LNCaP clone FGC (cell line): Measurements from ENCODE around the gene ZNF484.
"Not testable (repeated sequence)": the region's sequence is repeated elsewhere in the genome, so short reads cannot be mapped to it uniquely, and the experiment has no call there.

Experiments used
- DNase-seq: peaks from one replicate; pipeline ENCODE4 v3.0.0-alpha.2; 2011; ENCODE audit warnings: low read depth
- H3K4me3 ChIP-seq: 2 replicates; pipeline ENCODE4 v1.5.1; 2011; ENCODE audit warnings: mild to moderate bottlenecking, low read depth, low read length, control low read depth
- TF ChIP-seq, protein P1 (sequence below): IDR thresholded peaks from 2 replicates; pipeline ENCODE4 v1.5.1; 2012; ENCODE audit warnings: mild to moderate bottlenecking; ENCODE audit not compliant: control insufficient read depth, insufficient read depth; ENCODE audit errors: extremely low read depth

The ZNF484 gene

DNA sequence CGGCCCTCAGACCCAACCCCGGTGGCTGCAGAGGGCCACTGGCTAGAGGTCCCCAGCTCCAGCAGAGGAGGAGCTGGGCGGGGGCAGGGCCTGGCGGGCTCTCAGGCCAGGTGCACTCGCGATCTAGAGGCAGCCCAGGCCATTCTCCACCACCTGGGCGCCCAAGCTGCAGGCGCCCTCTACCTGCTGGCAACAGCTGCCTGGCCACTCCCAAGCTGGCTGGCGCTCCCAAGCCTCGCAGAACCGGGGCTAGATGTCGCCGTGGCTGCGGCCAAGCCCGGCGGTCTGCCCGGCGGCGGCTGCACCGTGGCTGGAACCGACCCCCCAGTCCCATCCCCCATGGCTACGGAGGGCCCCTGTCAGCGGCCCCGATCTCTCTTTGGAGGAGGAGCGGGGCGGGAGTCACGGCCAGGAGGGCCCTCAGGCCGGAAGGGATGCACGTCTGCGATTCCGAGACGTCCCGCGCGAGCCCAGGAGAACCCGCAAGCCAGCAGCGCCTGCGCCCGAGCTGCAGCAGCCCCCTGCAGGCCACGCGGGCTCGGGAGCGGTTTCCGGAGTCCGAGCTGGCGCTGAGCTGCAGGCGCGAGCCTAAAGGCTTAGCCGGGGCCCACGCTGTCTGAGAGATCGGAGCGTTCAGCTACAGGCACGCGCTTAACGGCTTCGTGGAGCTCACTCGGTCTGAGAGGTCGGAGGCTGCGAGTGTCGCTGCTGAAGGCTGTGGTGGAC is 68.9 kb downstream of the ZNF484 start:
- peak; percentile 51 for DNase-seq
- TF ChIP-seq, protein P1, sequence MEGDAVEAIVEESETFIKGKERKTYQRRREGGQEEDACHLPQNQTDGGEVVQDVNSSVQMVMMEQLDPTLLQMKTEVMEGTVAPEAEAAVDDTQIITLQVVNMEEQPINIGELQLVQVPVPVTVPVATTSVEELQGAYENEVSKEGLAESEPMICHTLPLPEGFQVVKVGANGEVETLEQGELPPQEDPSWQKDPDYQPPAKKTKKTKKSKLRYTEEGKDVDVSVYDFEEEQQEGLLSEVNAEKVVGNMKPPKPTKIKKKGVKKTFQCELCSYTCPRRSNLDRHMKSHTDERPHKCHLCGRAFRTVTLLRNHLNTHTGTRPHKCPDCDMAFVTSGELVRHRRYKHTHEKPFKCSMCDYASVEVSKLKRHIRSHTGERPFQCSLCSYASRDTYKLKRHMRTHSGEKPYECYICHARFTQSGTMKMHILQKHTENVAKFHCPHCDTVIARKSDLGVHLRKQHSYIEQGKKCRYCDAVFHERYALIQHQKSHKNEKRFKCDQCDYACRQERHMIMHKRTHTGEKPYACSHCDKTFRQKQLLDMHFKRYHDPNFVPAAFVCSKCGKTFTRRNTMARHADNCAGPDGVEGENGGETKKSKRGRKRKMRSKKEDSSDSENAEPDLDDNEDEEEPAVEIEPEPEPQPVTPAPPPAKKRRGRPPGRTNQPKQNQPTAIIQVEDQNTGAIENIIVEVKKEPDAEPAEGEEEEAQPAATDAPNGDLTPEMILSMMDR: peak; percentile 75
- peak overlapping the region; percentile 21; the same call in 1 of the 2 replicates for H3K4me3 ChIP-seq

DNA sequence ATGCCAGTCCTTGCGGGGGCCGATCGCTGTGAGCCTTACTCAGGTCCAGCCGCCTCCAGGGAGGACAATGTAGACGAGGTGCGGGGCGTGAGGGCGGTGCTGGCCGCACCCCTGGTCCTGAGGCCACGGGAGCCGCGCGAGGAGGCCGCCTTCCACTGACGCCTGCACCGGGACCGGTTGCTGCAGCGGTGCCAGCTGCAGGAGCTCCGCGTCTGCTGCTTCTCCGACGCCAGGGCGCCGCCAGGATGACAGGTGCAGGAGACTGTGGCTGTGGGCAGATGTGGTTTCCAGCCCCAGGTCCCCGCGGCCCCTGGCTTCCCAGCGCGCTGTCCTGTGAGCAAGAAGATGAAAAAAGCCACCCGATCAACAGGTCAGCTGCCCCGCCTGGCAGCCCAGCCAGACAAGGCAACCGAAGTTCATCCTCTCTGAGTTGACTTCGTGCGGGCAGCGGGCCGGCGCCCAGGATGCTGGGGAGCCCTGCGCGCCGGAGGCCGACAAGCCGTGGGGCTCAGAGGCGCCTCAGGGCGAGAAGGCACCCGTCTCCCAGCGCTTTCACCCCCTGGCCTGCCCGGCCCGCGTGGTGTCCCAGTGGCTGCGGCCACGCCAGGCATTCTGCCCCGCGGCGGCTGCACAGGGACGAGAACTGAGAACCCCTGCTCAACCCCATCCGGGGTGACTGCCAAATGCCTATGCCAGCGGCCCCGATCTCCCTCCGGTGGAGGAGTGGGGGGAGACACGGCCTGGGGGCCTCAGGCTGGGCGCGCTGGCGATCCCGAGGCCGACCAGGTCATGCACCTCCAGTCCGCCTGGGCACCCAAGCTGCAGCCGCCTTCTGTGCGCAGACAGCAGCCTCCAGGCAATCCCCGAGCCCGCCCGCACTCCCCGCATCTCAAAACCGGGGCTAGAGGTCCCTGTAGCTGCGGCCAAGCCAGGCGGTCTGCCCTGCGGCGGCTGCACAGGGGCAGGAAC is 69.8 kb downstream of the ZNF484 start:
- TF ChIP-seq, protein P1: no peak
- DNase-seq: no peak

DNA sequence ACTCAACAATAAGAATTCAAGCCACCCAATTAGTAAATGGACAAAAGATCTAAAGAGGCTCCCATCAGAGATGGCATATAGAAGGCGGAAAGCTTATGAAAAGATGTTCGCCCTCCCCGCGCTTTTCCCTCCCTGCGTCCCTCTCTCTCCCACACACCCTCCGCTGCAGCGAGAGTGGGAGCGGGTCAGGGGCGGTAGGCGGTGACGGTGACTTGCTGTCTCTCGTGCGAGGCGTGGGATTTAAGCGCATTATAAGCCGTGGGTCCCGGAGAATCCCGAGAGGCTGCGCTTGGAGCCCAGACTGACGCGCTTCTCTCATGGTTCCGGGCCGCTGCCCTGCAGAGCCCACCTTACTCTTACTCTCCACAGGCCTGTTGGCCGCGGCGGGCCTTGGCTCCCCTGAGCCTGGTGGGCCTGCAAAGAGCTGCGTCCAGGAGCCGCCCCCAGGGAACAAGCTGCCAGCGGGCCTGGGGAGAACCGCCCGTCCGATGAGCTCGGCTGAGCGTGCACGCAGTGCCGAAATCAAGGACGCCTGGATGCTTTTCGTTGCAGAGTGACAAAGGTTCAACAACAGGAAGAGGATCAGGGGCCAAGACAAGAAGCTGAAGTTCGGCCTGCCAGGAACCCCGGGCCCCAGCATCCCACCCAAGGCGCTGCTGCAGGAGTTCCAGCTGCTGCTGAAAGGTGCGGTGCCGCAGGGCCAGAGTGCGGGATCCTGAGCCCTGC is 70.6 kb downstream of the ZNF484 start:
- DNase-seq: no peak
- no peak overlapping the region for H3K4me3 ChIP-seq

More for the DNA sequence above, 69.8 kb downstream of the ZNF484 start:
- H3K4me3 ChIP-seq: no peak overlapping the region

DNA sequence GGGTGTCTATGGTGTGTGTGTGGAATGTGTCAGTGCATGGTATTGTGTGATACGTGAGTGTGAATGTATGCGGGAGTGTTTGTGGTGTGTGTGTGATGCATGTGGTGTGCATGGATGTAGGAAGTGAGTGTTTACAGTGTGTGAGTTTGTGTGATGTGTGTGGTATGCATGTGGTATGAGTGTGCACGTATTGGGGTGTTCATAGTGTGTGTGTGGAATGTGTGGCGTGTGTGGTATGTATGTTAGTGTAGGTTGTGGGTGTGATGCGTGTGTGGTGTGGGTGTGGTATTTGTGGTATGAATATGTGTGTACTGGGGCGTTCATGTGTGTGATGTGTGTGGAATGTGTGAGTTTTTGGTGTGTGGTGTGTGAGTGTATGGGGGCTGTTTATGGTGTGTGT is 73.1 kb downstream of the ZNF484 start:
- DNase-seq: no peak
- TF ChIP-seq, protein P1: no peak
- no peak overlapping the region for H3K4me3 ChIP-seq

More for the DNA sequence above, 70.6 kb downstream of the ZNF484 start:
- TF ChIP-seq, protein P1: no peak

DNA sequence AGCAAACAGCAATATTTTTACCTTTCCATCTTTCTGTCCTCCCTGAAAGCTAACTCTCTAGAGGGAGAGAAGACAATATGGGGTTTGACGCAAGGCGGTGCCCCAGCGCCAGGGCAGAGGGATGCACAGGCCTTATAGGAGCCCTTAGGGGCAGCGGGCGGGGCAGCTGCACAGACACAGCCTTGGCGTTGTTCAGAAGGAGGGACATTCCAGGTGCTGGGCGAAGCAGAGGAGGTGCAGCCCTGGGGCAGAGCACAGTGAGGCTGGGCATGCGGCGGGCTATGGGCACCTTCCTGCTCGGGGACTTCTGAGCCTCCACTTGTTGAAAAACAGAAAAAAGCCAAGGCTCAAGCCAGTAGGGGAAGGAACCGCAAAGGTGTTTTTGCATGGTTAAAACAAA is 79.5 kb downstream of the ZNF484 start:
- TF ChIP-seq, protein P1: no peak
- no peak for DNase-seq

DNA sequence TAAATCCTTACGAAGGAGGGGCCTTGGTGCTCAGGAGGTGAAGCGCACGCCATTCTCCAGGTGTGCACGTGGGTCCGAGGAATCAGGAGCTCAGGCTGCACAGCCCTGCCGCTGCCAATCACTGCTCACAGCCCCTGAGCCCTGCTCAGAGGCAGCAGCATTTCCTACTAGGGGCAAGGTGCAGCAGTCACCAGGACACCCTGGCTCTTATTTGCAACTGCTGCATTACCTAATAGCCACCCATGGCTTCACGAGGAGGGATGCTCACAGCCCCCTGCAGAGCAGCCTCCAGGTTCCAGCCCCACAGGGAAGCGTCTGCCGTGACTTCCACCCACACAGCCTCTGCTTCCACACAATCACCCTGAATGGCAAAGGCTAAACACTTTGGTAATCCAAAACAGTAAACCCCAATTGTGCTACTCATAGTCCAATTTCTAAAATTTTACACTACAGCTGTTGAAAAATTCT is 81.5 kb downstream of the ZNF484 start:
- H3K4me3 ChIP-seq, DNase-seq: not testable (repeated sequence)

More for the DNA sequence above, 79.5 kb downstream of the ZNF484 start:
- no peak overlapping the region for H3K4me3 ChIP-seq
